NCI-H2171 treated with DMSO at 0.1 percent for 48 hours (cell line): Measurements from ENCODE around the gene TRPT1.

Source experiments
- DNase-seq: peaks from one replicate; lab custom pipeline; 2025; lab: John Stamatoyannopoulos, UW

TRPT1 gene

GRCh38 chr11:64245401-64245796, 19.4 kb upstream of the TRPT1 start:
- DNase-seq, result no peak

- DNase-seq, result no peak
Observed at GRCh38 chr11:64244966-64245365, 19.0 kb upstream of the TRPT1 start.

- no peak for DNase-seq
Observed at GRCh38 chr11:64244107-64244506, 18.1 kb upstream of the TRPT1 start.

GRCh38 chr11:64243236-64243854, 17.4 kb upstream of the TRPT1 start:
- DNase-seq, result no peak

GRCh38 chr11:64241491-64242374, 15.7 kb upstream of the TRPT1 start:
- DNase-seq, result peak; percentile 98

- no peak for DNase-seq
Observed at GRCh38 chr11:64241241-64241490, 15.2 kb upstream of the TRPT1 start.

- DNase-seq, result peak; percentile 94
Observed at GRCh38 chr11:64240435-64241240, 14.7 kb upstream of the TRPT1 start, which contains the start of gene FKBP2. Gene FKBP2 (plus strand): TSS chr11:64241095. CDS start chr11:64242388, 1,293 bp downstream.

- DNase-seq, result no peak
Observed at GRCh38 chr11:64239662-64240434, 13.9 kb upstream of the TRPT1 start.

GRCh38 chr11:64238999-64239398, 13.0 kb upstream of the TRPT1 start:
- DNase-seq, result no peak

GRCh38 chr11:64238076-64238475, 12.1 kb upstream of the TRPT1 start:
- no peak for DNase-seq

GRCh38 chr11:64237484-64237951, 11.5 kb upstream of the TRPT1 start:
- no peak for DNase-seq

GRCh38 chr11:64235437-64236161, 9.6 kb upstream of the TRPT1 start:
- DNase-seq, result no peak

GRCh38 chr11:64234647-64235379, 8.8 kb upstream of the TRPT1 start:
- peak; percentile 48 for DNase-seq

- DNase-seq, result peak; percentile 52
Observed at GRCh38 chr11:64233913-64234586, 8.1 kb upstream of the TRPT1 start, which contains the start of gene VEGFB. Gene VEGFB (plus strand): TSS chr11:64234584. CDS start chr11:64234834, 250 bp downstream.

- DNase-seq, result no peak
Observed at GRCh38 chr11:64232967-64233315, 7.0 kb upstream of the TRPT1 start.

- no peak for DNase-seq
Observed at GRCh38 chr11:64232182-64232966, 6.4 kb upstream of the TRPT1 start.

GRCh38 chr11:64231546-64231945, 5.6 kb upstream of the TRPT1 start:
- no peak for DNase-seq

GRCh38 chr11:64230985-64231365, 5.0 kb upstream of the TRPT1 start:
- no peak for DNase-seq
